ENCODE results near the gene SYTL3. TPM values are rescaled to one million over a fixed set of nuclear protein-coding genes. Genes with fewer than 3 reads are reported as not detected.

Gene SYTL3
- total RNA-seq, 1 experiment from 2014 or later: 1.8 TPM

GRCh38 chr6:158717341-158718330 is 67.8 kb downstream of the SYTL3 start:
- intact Hi-C loops (cut with micrococcal nuclease): no loop called here
- H3K4me2 ChIP-seq (ENCODE audit: low read length): no peak overlapping the region
- no peaks in the 10 kb centered on the region for H4K20me1 ChIP-seq (ENCODE audit: low read length)
- no peaks in the 10 kb centered on the region for H3K79me2 ChIP-seq (ENCODE audit: low read length)
- H3K36me3 ChIP-seq (ENCODE audit: low read depth, low read length): no peaks in the 10 kb centered on the region
- H3F3A ChIP-seq (ENCODE audit: low read length, unreplicated experiment): no peaks in the 10 kb centered on the region
- no TSS peak for BruUV-seq (replicated peaks)
- H3K9me2 ChIP-seq (replicated peaks; ENCODE audit: low read length): no peaks in the 10 kb centered on the region
- no peaks in the 10 kb centered on the region for H3K27me3 ChIP-seq (ENCODE audit: low read length)
- no peak for ATAC-seq
- POLR2A ChIA-PET (ENCODE audit: unreplicated experiment): no interaction called here
- peaks cover 14% of the 10 kb centered on the region for H3K4me1 ChIP-seq (ENCODE audit: insufficient read depth, low read length)
- H3K4me3 ChIP-seq (ENCODE audit: low read length): no peak overlapping the region
- no peak overlapping the region for H3K9ac ChIP-seq (ENCODE audit: low read length)
- no peak overlapping the region for H2AFZ ChIP-seq (ENCODE audit: low read length)
- H3K9me3 ChIP-seq (ENCODE audit: low read length): no peaks in the 10 kb centered on the region
- no peak for DNase-seq
- CTCF ChIA-PET: no interaction called here
- TF ChIP-seq EZH2 (IDR thresholded peaks at IDR 0.05; ENCODE audit: low read length, unreplicated experiment): no peak
- no peak for TF ChIP-seq EZH2phosphoT487 (IDR thresholded peaks at IDR 0.05; ENCODE audit: borderline replicate concordance, low read length)
- TF ChIP-seq CTCF (conservative IDR thresholded peaks at IDR 0.05; ENCODE audit: low read depth, low read length): no peak
- no peak overlapping the region for H3K27ac ChIP-seq (ENCODE audit: low read length)

GRCh38 chr6:158718461-158719046 is 68.7 kb downstream of the SYTL3 start:
- no peaks in the 10 kb centered on the region for H3K9me3 ChIP-seq (ENCODE audit: low read length)
- H3K79me2 ChIP-seq (ENCODE audit: low read length): no peaks in the 10 kb centered on the region
- peaks cover 14% of the 10 kb centered on the region for H3K4me1 ChIP-seq (ENCODE audit: insufficient read depth, low read length)
- ChIA-PET POLR2A (ENCODE audit: unreplicated experiment) (no interaction called here), CTCF (no interaction called here)
- no peak overlapping the region for H3K4me2 ChIP-seq (ENCODE audit: low read length)
- peak; percentile 27 for DNase-seq
- H2AFZ ChIP-seq (ENCODE audit: low read length): no peak overlapping the region
- intact Hi-C loops (cut with micrococcal nuclease): no loop called here
- H3K9ac ChIP-seq (ENCODE audit: low read length): no peak overlapping the region
- ATAC-seq: no peak
- H3K4me3 ChIP-seq (ENCODE audit: low read length): no peak overlapping the region
- H3K27ac ChIP-seq (ENCODE audit: low read length): no peak overlapping the region
- BruUV-seq (replicated peaks): no TSS peak
- no peaks in the 10 kb centered on the region for H4K20me1 ChIP-seq (ENCODE audit: low read length)
- H3K9me2 ChIP-seq (replicated peaks; ENCODE audit: low read length): no peaks in the 10 kb centered on the region
- TF ChIP-seq EZH2 (IDR thresholded peaks at IDR 0.05; ENCODE audit: low read length, unreplicated experiment) (no peak), CTCF (conservative IDR thresholded peaks at IDR 0.05; ENCODE audit: low read depth, low read length) (peak; percentile 60), EZH2phosphoT487 (IDR thresholded peaks at IDR 0.05; ENCODE audit: borderline replicate concordance, low read length) (no peak)
- no peaks in the 10 kb centered on the region for H3F3A ChIP-seq (ENCODE audit: low read length, unreplicated experiment)
- no peaks in the 10 kb centered on the region for H3K27me3 ChIP-seq (ENCODE audit: low read length)
- H3K36me3 ChIP-seq (ENCODE audit: low read depth, low read length): no peaks in the 10 kb centered on the region

Measured in PC-3 (cell line).